Vagina (tissue), 2 donors: ENCODE data around the gene NUFIP1. TPM values are rescaled to one million over a fixed set of nuclear protein-coding genes. Genes with fewer than 3 reads are reported as not detected.
A peak's percentile ranks its signal among the peaks of the same experiment; 100 is the strongest.

Experiments used
- DNase-seq, 2 donors: peaks; one replicate each; pipeline ENCODE4 v3.0.0-alpha.2; 2017; ENCODE audit errors: extremely low spot score in 2 of 2
- H3K27ac ChIP-seq: fragments of 200-600 bp; sonication (generic); one replicate; pipeline ENCODE4 v1.5.1; 2019
- H3K27me3 ChIP-seq: fragments of 200-600 bp; sonication (generic); one replicate; pipeline ENCODE4 v1.5.1; 2019
- H3K36me3 ChIP-seq, 2 donors: fragments of 200-600 bp; sonication (generic); one replicate each; pipeline ENCODE4 v1.5.1; 2017 to 2019
- H3K4me1 ChIP-seq: fragments of 200-600 bp; sonication (generic); one replicate; pipeline ENCODE4 v1.5.1; 2019
- H3K4me3 ChIP-seq, 2 donors: fragments of 200-600 bp; sonication (generic); 1 replicate in 1 of 2; 2 replicates in 1 of 2; pipeline ENCODE4 v1.5.1; 2016 to 2019
- H3K9me3 ChIP-seq: fragments of 200-600 bp; sonication (generic); one replicate; pipeline ENCODE4 v1.5.1; 2019
- POLR2A ChIP-seq, 2 donors: fragments of 450-650 bp; IDR thresholded peaks; one replicate each; pipeline ENCODE4 v1.6.1; 2017; ENCODE audit warnings: antibody characterized with exemption in 2 of 2, mild to moderate bottlenecking in 2 of 2, moderate library complexity in 2 of 2
- POLR2AphosphoS5 ChIP-seq, 2 donors: sonication (generic); formaldehyde crosslinking; IDR thresholded peaks; one replicate each; pipeline ENCODE4 v1.9.0; 2017; ENCODE audit warnings: antibody characterized with exemption in 2 of 2, mild to moderate bottlenecking in 2 of 2, low read depth in 1 of 2; ENCODE audit not compliant: insufficient read depth in 1 of 2
- intact Hi-C: fragments of 100-400 bp; cut with DNase I; formaldehyde crosslinking; loops from one replicate; pipeline ENCODE4 v1.15.1; 2023
- total RNA-seq: library from RNA; depleted of rRNA; stranded (reverse); fragments of >200 nt; gene quantifications from one replicate; pipeline ENCODE4 v1.2.3, GENCODE V29; 2016
- TF ChIP-seq, protein P1 (sequence below), 3 experiments: fragments of 450-650 bp in 2 of 3; fragments of 200-600 bp in 1 of 3; sonication (generic) in 1 of 3; IDR thresholded peaks; one replicate each; pipeline ENCODE4 v1.5.1; 2017 to 2019; ENCODE audit warnings: antibody characterized with exemption in 3 of 3, mild to moderate bottlenecking in 2 of 3, moderate library complexity in 2 of 3

The NUFIP1 gene
- total RNA-seq, 1 donor from 2014 or later: 2.5 TPM

DNA sequence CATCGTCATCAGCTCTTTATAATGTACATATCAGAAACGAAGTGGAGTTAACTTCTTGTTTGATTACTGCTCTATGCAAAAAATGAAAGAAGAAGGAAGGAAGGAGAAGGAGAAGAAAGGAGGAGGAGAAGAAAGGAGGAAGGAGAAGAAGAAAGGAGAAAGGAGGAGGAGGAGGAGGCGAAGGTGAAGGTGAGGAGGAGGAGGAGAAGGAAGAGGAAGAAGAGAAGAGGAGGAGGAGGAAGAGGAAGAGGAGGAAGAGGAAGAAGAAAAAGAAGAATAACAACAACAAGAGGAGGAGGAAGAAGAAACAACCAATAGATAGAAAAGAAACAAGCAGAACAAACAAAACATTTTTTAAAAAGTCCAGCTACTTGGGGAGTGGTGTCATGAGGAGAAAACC lies 13.1 kb downstream of the NUFIP1 start:
- Histone ChIP-seq H3K27me3 (no peaks in the 10 kb centered on the region), H3K9me3 (no peaks in the 10 kb centered on the region), H3K4me1 (no peaks in the 10 kb centered on the region), H3K27ac (no peak overlapping the region), H3K36me3 (peaks cover 0 to 28% of the 10 kb centered on the region in 2 donors), H3K4me3 (no peak overlapping the region)
- intact Hi-C loops: no loop called here
- no peak for DNase-seq
- TF ChIP-seq, protein P1, sequence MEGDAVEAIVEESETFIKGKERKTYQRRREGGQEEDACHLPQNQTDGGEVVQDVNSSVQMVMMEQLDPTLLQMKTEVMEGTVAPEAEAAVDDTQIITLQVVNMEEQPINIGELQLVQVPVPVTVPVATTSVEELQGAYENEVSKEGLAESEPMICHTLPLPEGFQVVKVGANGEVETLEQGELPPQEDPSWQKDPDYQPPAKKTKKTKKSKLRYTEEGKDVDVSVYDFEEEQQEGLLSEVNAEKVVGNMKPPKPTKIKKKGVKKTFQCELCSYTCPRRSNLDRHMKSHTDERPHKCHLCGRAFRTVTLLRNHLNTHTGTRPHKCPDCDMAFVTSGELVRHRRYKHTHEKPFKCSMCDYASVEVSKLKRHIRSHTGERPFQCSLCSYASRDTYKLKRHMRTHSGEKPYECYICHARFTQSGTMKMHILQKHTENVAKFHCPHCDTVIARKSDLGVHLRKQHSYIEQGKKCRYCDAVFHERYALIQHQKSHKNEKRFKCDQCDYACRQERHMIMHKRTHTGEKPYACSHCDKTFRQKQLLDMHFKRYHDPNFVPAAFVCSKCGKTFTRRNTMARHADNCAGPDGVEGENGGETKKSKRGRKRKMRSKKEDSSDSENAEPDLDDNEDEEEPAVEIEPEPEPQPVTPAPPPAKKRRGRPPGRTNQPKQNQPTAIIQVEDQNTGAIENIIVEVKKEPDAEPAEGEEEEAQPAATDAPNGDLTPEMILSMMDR (IDR thresholded peaks at IDR 0.05): no peak
- TF ChIP-seq POLR2A (IDR thresholded peaks at IDR 0.05) (no peak), POLR2AphosphoS5 (IDR thresholded peaks at IDR 0.05; ENCODE audit: insufficient read depth in 1 of 2, low read depth in 1 of 2) (no peak)

DNA sequence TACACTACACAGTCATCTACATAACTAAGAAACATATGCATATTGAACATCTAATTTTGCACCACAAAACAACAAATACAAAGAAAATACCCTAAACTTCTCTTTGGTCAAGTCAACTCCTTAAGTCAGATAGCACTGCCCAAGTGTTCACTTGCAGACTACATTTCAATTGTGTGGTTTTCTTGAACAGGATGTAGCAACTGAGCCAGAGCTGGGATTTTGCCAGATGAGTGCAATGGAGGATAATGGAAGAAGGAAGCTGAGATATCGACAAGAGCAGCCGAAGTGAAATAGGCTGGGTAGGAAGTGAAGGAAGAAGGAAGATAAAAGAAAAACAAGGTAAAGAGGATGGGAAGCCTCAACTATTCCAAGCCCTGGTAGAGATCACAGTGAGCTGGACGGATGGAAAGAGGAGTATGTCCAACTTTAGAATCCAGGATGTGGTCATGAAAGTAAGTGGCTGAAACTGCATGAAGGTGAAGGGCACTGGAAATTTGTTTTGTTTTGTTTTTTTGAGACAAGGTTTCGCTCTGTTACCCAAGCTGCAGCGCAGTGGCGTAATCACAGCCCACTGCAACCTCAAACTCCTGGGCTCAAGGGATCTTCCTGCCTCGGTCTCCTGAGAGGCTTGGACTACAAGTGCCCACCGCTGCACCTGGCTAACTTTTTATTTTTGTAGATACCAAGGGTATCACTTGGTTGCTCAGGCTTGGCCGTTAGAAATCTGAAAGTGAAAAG lies 15.0 kb downstream of the NUFIP1 start:
- Histone ChIP-seq H3K4me3 (no peak overlapping the region), H3K36me3 (peaks cover 0 to 24% of the 10 kb centered on the region in 2 donors), H3K4me1 (no peaks in the 10 kb centered on the region), H3K27ac (no peak overlapping the region), H3K9me3 (no peaks in the 10 kb centered on the region), H3K27me3 (no peaks in the 10 kb centered on the region)
- intact Hi-C loops: no loop called here
- DNase-seq: no peak
- TF ChIP-seq POLR2AphosphoS5 (IDR thresholded peaks at IDR 0.05; ENCODE audit: insufficient read depth in 1 of 2, low read depth in 1 of 2): no peak

DNA sequence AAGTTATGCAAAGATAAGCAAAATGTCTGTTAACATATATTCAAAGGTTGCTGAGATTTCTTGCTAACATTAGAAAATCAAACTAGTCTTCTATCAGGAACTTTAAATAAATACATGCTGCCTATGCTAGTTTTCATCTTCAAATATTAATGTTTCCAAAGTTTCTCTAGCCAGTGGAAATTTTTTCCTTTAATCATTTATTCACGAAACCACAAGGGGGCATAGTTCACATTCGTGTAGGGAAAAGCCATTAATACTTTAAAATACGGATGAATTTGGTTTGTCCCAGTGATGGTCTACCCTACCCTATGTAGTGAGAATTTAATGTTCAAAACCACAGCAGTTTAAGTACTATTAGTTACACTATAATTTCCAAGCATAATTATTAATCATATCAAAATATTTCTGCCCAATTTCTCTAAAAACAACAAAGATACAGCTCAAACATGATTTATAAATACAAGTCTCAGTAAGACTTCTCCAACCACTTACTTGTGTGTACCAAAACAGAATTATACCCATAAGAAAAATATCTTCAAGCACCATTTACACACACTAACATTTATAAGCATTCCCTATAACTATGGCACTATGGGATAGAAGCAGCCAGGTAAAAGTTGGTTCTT lies 16.2 kb downstream of the NUFIP1 start:
- no peaks in the 10 kb centered on the region for H3K4me1 ChIP-seq
- TF ChIP-seq, protein P1 (IDR thresholded peaks at IDR 0.05): peak in 1 of 3 experiments; percentile 22
- TF ChIP-seq POLR2AphosphoS5 (IDR thresholded peaks at IDR 0.05; ENCODE audit: insufficient read depth in 1 of 2, low read depth in 1 of 2): no peak
- intact Hi-C loops: no loop called here
- no peak overlapping the region for H3K27ac ChIP-seq
- H3K4me3 ChIP-seq: no peak overlapping the region
- DNase-seq: no peak
- no peaks in the 10 kb centered on the region for H3K9me3 ChIP-seq
- H3K27me3 ChIP-seq: no peaks in the 10 kb centered on the region
- peaks cover 0 to 16% of the 10 kb centered on the region in 2 donors for H3K36me3 ChIP-seq

DNA sequence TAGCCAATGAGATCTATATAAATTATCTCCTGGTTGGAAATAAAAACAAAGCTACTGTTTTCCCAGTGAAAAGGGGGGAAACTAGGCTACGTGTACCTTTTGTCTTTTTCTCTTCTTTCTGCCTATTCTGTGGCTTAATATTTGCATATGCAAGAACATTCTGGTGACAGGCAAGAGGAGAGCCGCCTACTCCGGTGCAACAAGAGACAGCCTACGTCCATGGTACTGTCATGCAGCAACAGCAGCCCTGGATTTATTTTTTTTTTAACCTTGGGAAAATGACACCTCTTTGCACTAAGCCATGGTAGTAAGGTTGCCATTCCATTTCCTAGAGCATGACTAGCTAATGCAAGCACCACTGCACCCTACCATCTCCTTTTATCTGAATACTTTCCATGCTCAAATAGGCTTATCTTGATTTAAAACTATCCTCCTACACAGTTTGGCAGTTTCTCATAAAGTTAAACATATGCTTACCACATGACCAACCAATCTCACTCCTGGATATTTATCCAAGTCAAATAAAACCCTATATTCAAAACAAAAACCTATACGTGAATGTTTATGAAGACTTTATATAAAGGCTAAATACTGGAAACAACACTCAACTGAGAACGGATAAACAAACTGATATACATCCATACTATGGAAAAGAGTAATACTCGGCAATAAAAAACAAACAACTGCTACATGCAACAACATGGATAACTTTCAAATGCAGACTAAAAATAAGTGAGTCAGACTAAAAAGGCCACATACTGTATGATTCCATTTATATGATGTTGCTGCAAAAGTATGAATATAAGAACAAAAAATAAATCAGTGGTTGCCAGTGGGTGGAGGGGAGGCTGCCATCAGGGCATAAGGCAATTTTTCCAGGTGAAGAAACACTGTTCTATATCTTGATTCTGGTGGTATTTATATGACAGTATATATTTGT lies 17.3 kb downstream of the NUFIP1 start:
- Histone ChIP-seq H3K27ac (no peak overlapping the region), H3K27me3 (no peaks in the 10 kb centered on the region), H3K36me3 (peaks cover 0 to 5% of the 10 kb centered on the region in 2 donors), H3K9me3 (no peaks in the 10 kb centered on the region), H3K4me3 (no peak overlapping the region), H3K4me1 (peaks cover 4% of the 10 kb centered on the region)
- DNase-seq: no peak
- intact Hi-C loops: no loop called here
- TF ChIP-seq, protein P1 (IDR thresholded peaks at IDR 0.05): no peak
- TF ChIP-seq POLR2AphosphoS5 (IDR thresholded peaks at IDR 0.05; ENCODE audit: insufficient read depth in 1 of 2, low read depth in 1 of 2) (no peak), POLR2A (IDR thresholded peaks at IDR 0.05) (no peak)
